ENCODE results near the gene C20orf144.

The C20orf144 gene

DNA sequence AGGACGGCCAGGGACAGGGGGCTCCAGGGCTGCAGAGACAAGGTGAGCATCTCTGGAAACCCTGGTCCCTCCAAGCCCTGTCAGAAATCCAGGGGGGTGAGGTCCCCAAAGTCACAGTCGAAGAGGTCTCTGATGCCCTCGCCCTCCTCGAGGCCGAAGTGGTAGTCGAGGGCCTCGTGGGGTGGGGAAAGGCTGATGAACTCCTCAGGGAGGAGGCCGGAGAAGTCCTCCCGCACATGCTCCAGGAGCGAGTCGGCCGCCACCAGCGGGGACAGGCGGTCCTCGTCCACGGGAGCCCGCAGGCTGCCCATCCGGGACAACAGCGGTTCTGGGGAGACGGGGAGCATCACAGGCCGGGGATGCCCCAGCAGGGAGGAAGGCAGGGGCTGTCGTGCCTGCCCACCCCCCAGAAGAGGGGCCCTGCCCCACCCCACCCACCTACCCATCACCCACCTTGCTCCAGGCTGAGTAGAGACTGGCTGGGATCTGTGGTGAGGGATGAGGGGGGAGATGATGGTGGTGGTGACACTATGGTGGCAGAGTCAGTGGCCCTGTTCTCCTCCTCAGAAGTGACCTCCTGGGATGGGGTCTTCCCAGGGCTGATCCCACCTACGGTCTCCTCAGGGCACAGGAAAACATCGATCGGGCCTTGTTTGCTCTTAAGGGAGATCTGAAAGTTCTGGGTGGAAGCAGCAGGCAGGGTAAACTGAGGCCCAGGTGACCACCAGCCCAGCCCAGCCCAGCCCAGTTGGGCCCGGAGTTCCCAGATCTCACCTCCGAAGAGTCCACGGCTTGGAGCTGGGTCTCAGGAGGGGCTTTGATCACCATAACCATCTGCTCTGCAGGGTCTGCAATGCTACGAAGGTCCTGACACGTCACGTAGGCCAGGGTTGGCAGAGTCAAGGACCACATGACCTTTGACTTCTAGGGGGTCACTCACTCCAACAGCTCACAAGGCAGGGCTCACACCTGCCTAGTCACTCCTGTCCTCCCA lies 14.8 kb downstream of the C20orf144 start:
- no peak for DNase-seq (ENCODE audit: low read depth)

DNA sequence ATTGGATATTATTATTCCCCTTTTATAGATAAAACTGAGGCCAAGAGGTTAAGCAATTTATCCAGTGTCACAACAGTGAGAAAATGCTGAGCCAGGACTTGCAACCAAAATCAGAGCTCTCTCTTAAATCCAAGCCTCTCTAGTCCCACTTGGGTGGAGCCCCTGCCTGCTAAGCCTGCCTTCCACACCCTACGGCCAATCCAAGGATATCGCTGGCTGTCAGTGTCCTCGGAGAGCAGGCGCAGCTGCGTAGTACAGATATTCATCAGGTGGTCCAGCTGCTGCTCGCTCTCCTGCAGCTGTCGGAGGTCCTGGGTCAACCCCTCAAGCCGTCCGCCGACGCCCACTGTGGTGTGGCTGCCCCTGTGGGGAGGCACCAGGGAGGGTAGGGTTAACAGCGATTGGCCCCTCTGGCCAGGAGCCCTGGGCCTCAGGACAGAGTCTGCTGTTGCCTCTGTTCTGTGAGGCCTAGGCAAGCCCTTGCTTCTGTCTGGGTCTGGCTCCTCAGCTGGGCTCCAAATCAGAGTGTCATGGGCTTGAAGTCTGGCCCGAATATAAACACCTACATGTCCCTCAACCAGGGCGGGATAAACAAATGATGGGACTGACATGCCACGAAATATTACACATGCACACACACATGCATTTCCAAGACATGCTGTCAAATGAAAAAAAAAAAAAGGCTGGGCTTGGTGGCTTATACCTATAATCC lies 16.0 kb downstream of the C20orf144 start:
- DNase-seq (ENCODE audit: low read depth): no peak

DNA sequence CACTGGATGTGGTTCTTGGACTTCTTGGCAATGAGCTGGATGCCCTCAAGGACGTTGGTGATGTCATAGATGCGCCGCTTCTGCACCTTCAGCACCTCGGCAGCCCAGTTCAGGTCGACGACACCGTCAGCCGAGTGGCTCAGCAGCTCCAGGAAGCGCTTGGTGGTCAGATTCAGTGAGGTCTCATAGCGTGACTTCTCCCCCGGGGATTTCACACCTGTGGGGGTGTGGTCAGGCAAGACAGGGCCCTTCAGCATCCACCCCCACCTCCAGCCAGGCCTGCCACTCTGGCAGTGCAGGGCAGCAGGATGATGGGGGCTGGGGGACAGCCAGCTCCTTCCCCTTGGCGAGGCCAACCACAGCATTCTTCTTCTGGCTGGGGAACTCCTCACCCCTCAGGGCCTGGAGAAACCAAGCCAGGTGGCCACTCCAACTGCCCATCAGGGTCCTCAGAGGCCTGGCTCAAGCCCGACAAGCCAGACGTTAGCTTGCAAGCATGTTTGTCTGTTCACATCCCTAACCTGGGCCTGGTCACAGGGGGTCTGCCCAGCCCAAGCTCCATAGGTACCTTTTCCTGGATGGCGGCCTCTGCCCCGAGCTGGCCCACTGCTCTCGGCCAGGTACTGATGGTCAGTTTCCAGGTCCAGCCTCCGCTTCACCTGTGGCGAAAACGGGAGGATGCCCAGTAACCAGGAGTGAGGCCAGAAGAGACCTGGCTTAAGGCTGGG lies 17.8 kb downstream of the C20orf144 start:
- DNase-seq (ENCODE audit: low read depth): no peak

DNA sequence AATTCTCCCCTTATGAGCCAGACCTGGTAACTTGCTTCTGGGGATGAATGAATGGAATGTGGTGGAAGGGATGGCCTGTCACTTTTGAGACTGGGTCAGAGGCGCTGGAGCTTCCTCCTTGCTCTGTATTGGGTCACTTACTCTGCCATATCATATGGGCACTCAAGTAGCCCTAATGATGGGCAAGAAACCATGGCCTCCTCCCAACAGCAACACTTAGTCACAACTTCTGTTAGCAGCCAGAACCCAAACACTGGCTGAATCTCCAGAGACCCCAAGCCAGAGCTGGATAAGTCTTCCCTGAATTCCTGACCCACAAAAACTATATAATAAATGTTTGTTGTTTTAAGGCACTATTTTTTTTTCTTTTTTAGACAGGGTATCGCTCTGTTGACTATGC lies 18.6 kb downstream of the C20orf144 start:
- DNase-seq (ENCODE audit: low read depth): no peak

DNA sequence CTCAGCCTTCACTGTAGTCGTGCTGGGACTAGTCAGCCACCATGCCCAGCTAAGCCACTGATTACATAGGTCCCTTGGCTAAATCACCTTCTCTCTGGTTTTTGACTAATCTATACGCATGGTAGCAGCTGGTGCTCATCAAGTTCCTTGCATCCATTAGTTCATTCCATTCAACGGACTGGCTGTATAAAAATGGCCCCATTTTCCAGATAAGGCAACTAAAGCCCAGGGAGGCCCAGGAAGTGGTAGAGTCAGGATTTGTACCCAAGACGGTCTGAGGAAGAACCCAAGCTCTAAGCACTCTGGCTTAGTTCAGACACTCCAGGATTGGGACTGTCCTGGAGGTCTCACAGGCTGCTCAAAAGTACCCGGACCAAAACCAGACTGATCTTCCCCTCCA lies 19.2 kb downstream of the C20orf144 start:
- DNase-seq (ENCODE audit: low read depth): no peak

DNA sequence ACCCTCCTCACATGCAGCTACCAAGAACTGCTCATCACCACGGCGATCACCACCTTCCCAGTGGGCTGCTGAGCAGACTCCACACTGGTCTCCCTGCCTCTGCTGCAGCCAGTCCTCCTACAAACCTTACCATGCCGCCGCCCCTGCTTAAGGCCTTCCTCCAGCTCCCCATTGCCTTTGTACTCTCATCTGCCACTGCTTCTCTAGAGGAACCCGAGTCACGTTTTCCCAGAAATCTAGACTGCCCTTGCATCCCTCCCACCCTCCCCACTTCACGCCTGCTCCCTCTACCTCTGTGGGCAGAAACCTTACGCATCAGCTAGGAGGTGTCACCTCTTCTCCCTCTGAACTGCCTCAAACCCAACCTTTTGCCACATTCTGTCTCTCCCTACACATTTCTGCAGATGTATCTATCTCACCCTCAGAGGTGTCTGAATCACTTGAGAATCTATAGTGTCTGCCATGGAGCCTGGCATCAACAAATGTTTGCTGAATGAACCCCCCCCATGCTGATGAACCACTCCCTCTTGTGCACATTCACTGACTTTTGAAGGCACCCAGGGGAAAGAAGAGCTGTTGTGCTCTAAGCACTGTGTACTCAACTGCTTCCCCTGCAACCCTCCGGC lies 19.7 kb downstream of the C20orf144 start:
- DNase-seq (ENCODE audit: low read depth): no peak

DNA sequence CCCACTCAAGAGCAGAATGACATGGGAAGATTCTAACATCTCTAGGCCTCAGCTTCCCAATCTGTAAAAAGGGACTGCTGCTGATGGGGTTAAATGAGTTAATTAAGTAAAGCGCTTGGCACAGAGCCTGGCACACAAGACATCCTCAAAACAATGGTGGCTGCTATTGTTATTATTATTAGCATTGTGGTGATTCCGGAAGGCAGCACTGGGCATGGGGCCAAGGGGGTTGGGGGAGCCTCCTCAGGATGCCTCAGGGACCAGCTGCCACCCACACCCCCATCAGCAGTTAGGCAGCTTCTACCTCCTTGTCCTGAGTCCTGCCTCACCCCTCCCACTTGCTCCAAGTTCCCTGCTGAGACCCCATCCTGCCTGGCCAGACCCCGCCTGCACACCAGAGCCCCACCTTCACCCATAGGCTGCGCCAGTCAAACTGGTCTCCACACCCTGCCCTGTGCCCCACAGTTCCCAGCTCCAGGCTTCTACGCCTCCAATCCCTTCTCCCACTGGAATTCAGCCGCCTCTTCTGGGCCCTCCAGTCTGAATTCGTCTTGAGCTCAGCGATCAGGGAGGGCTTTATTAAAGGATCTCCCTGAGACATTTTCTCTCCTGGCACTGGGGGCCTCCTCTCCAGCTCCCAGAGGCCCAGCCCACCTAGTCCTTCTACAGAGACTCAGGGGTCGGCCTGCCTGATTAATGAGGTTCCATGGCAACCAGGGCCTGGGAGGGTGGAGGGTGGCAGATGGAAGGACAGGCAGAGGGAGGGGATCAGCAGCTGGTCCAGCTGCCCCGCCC lies 22.6 kb downstream of the C20orf144 start:
- no peak for DNase-seq (ENCODE audit: low read depth)

DNA sequence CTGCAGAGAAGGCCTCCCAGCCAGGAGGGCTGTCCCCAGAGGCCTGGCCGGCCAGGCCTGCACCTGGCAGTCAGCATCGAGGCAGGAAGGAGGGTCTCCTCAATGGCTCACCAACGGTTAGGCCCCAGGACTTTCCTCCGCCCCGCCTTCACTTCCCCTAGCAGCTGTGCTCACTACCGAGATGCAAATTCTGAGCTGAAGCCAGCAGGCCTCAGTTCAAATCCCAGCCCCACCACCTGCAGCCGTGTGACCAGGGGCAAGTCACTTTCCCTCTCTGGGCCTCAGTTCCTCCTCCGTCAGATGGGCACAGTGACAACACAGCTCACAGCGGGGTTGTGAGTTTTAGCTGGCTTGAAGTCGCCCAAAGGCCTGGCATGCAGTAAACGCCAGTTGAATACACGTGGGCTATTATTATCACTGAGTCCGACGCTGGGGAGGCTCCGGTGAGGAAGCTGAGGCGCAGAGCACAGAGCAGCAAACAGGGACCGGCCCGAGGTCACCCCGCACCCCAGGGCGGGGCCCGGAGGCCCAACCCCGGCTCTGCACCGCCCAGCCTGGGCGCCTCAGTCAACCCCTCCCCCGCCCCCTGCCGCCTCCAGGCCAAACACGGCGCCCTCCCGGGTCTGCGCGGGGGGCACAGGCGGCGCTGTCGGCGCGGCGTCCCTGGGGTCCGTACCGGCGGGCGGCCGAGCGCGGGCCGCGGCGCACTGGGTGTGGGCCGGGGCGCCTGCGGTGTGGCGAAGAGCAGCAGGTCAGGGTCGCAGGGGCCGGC lies 23.4 kb downstream of the C20orf144 start:
- DNase-seq (ENCODE audit: low read depth): no peak

DNA sequence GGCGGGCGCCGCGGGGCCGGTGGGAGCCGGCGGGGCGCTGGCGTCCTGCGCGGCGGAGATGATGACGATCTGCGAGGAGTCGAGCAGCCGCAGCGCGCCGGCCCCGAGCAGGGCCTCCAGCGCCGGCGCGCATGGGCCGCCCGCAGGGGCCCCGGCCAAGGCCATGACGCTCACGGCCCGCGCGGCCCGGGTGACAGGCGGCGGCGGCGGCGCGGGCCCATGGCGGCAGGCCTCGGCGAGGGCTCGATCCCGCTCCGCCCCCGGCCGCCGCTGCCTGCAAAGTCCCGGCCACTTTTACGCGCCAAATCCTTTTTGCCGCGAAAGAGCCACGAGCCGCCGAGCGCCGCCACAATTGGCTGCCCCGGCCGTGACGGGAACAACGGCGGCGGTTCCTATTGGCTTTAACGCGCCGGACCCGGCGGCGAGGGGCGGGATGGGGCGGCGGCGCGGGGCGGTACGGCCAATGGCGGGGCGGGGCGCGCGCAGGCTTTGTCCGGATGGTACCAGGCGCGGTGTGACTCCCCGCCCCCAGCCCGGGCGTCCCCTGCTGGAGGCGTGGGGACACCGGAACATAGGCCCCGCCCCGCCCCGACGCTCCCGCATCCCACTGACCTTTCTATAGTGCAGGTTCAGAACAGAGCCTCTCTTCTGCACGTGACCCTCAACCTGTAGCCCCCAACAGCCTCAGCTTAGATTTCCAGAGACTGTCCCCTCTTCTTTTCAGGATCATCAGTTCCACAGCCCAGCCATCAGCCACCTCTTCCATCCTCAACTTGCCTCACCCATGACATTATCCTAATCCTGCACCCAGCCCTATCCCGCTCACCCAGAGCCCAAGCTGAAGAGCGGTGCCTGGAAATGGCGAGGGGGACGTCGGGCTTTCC lies 24.2 kb downstream of the C20orf144 start, which contains the start of gene E2F1:
TSS of gene E2F1 (minus strand) at position 286 of the 884 bp plus-strand sequence. CDS start at position 165, 121 bp downstream.
- peak; percentile 82 for DNase-seq (ENCODE audit: low read depth)

DNA sequence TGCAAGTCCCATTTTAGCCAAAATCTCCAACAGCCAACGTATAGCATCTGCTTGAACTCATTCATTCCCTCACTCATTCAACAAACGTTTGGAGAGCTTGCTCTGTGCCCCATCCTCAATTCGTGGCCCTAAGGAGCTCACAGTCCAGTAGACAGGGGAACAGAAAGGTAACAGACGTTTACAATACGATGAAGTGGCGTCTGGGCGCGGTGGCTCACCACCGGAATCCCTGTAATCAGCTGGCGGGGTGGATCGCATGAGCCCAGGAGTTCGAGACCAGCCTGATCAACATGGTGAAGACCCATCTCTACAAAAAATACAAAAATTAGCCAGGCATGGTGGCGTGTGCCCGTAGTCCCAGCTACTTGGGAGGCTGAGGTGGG lies 24.8 kb downstream of the C20orf144 start:
- DNase-seq (ENCODE audit: low read depth): no peak

DNA sequence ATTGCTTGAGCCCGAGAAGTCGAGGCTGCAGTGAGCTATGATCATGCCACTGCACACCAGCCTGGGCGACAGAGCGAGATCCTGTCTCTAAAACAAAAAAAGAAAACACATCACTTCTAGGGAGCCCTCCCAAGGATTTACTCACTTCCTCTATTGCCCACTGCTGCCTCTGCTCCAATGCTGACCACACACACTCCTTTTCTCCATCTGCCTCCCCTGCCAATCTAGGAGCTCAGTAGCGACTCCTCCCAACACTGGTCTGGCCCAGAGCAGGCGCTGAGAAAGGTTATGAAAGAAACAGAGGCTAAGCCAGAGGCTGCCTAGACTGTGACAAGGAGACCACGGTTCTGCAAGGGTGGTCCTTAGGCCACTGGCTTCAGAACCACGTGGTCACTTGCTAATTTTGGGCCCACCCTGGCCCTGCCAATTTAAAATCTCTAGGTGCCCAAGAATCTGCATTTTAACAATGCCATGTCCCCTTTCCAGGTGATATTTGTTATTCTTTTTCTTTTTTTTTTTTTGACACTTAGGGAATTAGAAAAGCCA lies 25.3 kb downstream of the C20orf144 start:
- peak; percentile 84 for DNase-seq (ENCODE audit: low read depth)

DNA sequence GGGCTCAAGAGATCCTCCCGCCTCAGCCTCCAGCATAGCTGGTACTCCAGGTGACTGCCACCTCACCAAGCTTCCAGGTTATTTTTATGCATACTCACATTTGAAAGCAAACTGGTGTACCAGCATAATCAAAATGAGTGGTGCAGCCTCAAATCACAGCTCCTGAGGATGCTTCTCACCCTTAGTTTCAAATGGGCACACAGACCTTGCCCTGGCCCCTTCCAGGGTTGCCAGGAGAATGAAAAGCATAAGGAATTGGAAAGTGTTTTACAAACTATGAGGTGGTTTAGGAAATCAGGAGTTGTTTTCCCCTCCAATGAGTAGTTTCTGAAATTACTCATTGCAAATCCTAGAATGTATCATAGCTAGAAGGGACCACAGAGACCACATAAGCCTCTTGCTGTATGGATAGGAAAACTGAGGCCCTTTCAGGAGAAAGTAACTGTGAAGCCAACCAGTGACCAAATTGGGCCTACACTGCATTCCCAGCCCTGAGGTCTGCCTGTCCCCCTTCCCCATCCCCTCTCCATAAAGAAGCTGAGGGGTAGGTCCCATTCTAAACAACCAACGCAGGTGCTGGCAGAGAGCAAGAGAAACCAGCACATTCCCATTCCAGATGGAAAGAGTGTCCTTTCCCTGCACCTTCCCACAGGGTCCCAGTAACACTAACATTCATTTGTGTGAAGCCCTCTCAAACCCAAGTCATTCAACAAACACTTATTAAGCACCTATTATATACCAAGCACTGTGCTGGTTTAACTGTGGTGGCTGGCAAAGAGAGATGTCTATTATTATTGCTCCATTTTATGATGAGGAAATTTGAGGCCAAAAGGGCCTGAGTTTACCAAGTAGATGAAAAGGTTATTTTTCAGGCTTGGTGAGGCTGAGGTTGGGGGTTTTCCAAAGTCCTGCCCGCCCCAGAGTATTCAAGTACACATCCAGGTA lies 26.1 kb downstream of the C20orf144 start:
- DNase-seq (ENCODE audit: low read depth): peak; percentile 55

DNA sequence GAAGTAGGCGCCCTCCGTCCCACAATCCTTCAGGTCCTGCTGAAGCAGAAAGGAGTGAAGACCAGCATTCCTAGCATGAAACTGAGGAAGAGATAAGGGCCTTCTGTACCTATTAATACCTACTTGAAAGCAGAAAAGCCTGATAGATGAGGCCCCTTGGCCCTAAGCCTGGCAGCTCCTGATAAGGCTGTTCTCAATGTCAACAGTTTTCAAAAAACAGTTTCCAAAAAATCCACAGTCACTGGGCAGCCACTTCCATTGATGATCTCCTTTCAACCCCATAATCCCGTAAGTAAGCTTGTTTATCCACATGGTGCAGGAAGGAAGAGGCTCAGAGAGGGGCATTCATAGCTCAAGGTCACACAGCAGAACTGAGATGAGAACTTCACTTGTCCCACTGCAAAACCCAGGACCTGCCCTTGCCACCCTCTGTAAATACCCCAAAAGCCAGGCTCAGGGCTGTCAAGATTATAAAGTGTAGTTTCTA lies 26.9 kb downstream of the C20orf144 start:
- no peak for DNase-seq (ENCODE audit: low read depth)

DNA sequence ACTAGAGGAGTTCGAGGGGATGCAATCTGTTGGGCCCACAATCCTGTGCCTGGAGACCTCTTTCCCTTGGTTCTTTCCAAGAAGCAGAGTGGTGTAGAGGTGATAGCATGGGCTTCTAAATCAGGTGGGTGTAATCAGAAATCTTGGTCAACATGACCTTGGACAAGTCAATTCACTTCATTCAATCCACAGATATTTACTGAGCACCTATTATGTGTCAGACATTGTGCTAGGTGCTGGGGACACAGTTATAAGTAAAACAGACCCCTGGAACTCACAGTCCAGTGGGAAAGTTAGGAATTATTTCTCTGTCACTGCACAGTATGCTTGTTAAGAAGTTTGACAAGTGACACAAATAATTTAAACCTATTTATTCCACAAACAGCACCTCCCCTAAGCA lies 27.4 kb downstream of the C20orf144 start:
- DNase-seq (ENCODE audit: low read depth): no peak

DNA sequence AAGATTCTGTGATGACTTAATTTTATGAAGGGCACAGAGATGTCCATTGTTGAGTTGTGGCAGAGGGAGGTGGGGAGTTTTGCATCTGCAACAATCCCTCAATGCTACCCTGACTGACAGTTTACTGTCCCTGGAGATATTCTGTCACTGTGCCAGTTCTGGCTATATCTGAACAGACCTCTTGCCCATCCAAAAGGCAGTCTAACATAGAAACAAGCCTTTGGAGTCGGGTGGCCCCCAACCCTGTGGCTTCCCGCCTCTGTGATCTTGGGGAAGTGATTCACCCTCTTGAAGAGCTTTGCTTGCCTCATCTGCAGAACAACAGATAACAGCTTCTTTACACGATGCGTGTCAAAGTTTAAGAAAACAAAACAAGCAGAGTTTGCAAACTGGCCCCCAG lies 27.8 kb downstream of the C20orf144 start:
- DNase-seq (ENCODE audit: low read depth): peak; percentile 90

DNA sequence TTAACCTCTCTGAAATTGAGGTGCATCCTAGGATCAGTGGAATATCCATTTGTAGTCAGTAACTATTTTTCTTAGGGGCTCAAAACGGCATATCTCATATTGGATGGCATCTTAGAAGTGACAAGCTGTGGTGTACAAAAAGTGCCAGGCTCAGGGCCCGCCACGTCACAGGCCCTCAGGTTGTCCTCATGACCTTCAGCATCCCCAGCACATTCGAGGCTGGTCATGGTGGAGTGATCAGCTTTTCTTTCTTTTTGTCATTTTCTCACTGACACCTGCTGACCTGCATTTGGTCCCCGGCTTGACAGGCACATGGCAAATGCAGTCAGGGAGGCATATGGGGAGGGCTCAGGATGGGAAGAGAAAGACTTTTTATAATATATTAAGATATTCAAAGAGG lies 31.2 kb downstream of the C20orf144 start:
- no peak for DNase-seq (ENCODE audit: low read depth)

DNA sequence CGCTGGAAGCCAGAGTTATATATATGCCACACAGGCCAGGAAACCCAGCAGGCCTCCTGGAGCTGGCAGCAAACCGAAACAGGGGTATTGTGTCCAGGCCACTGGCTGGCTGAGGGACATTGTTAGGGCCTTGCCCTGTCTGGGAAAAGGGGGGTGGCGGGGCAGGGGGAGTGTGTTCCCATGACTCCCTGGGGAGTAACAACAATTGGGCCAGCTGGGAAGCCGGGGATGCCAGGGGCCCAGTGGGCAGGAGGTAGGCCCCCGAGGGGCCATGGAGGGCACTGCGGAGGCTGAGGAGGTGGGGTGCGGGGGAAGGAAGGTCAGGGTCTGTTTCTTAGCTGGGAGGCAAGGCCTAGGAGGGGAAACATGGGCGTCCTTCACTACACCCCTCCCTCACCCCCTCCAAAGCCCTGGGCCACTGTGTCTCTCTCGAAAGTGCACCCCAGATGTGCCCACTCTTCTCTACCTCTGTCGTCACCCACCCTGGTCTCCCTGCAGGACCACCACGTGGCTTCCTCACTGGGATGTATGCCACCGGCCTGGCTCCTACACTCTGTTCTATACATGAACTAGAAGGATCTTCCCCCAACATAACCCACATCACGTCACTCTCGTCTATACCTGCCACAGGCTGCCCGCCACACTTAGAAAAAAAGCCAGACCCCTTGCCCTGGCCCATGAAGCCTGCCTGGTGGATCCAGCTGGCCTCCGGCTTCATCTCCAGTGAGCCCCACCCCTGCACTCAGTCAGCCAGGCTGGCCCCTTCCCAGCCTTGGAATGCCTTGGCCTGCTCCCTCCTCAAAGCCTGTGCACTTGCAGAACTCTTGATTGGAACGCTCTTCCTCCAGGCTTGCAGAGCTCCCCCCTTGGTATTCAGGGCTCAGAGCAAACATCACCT lies 31.9 kb downstream of the C20orf144 start:
- DNase-seq (ENCODE audit: low read depth): no peak
